Chondrocyte (in vitro differentiated cells): ENCODE data around the gene B4GALNT2. TPM values are rescaled to one million over a fixed set of nuclear protein-coding genes. Genes with fewer than 3 reads are reported as not detected.
"Not testable (repeated sequence)": the region's sequence is repeated elsewhere in the genome, so short reads cannot be mapped to it uniquely, and the experiment has no call there.

ENCODE experiments used
- DNase-seq: peaks from one replicate; pipeline ENCODE4 v3.0.0; 2021; ENCODE audit warnings: mixed read lengths, low spot score
- H3K27ac Mint-ChIP-seq: one replicate; pipeline ENCODE4 v1.8.0; 2021; ENCODE audit warnings: mild to moderate bottlenecking, moderate library complexity, mixed read lengths; ENCODE audit not compliant: unreplicated experiment
- H3K27me3 Mint-ChIP-seq: 2 replicates; pipeline ENCODE4 v1.8.0; 2021; ENCODE audit warnings: low read depth, mixed read lengths
- H3K36me3 Mint-ChIP-seq: 2 replicates; pipeline ENCODE4 v1.8.0; 2021; ENCODE audit warnings: low read depth, mixed read lengths
- H3K4me1 Mint-ChIP-seq: 2 replicates; pipeline ENCODE4 v1.8.0; 2021; ENCODE audit warnings: low read depth, mild to moderate bottlenecking, mixed read lengths
- H3K4me3 Mint-ChIP-seq: one replicate; pipeline ENCODE4 v1.8.0; 2021; ENCODE audit warnings: mild to moderate bottlenecking, moderate library complexity, mixed read lengths; ENCODE audit not compliant: unreplicated experiment
- H3K9me3 Mint-ChIP-seq: 2 replicates; pipeline ENCODE4 v1.8.0; 2021; ENCODE audit warnings: low read depth, mixed read lengths
- long read RNA-seq: library from polyadenylated mRNA; stranded (forward); transcript quantifications from one replicate; pipeline ENCODE4 v2.0.0, GENCODE V29; 2021
- total RNA-seq: library from RNA; stranded (reverse); gene quantifications from 3 replicates; pipeline ENCODE4 v1.2.1, GENCODE V29; 2021
- TF ChIP-seq, protein P1 (sequence below): fragments of 200-600 bp; sonication (generic); IDR thresholded peaks from 2 replicates; pipeline ENCODE4 v1.5.0; 2021; ENCODE audit warnings: antibody characterized with exemption, mild to moderate bottlenecking, moderate library complexity

B4GALNT2 gene, protein sequence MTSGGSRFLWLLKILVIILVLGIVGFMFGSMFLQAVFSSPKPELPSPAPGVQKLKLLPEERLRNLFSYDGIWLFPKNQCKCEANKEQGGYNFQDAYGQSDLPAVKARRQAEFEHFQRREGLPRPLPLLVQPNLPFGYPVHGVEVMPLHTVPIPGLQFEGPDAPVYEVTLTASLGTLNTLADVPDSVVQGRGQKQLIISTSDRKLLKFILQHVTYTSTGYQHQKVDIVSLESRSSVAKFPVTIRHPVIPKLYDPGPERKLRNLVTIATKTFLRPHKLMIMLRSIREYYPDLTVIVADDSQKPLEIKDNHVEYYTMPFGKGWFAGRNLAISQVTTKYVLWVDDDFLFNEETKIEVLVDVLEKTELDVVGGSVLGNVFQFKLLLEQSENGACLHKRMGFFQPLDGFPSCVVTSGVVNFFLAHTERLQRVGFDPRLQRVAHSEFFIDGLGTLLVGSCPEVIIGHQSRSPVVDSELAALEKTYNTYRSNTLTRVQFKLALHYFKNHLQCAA
- total RNA-seq = 0.07 TPM in 1 of 3 replicates, not detected in the others
- long read RNA-seq = 0 reads

DNA sequence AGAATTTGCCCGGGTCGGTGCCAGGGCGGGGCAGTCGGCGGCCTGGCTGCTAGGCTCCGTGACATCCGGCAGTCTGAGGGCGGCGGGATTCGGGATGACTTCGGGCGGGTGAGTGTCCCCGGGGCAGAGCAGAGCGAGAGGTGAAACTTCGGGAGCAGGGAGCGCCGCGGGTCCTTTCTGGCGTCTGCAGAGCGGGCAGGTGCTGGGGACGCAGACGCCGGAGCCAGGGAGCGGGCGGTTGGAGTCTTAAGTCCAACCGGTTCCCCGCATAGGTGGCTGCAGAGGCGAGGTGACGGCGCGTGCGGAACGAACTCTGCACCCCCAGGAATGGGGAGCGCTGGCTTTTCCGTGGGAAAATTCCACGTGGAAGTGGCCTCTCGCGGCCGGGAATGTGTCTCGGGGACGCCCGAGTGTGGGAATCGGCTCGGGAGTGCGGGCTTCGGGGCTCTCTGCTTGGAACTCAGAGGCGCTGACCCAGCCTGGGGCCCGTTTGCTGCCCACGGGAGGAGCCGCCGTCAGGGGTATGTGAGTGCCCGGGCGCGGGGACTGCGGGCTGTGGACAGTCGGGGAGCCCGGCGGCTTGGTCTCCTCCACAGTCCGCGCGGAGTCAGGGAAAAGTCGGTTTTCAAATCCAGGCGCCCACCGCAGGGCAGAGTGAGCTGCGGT, at the start of gene B4GALNT2:
TSS of gene B4GALNT2 (plus strand) at position 71 of the 666 bp plus-strand sequence. CDS start at position 95, 24 bp downstream.
- H3K36me3 Mint-ChIP-seq = peaks cover 17% of the 10 kb centered on the region
- TF ChIP-seq, protein P1, sequence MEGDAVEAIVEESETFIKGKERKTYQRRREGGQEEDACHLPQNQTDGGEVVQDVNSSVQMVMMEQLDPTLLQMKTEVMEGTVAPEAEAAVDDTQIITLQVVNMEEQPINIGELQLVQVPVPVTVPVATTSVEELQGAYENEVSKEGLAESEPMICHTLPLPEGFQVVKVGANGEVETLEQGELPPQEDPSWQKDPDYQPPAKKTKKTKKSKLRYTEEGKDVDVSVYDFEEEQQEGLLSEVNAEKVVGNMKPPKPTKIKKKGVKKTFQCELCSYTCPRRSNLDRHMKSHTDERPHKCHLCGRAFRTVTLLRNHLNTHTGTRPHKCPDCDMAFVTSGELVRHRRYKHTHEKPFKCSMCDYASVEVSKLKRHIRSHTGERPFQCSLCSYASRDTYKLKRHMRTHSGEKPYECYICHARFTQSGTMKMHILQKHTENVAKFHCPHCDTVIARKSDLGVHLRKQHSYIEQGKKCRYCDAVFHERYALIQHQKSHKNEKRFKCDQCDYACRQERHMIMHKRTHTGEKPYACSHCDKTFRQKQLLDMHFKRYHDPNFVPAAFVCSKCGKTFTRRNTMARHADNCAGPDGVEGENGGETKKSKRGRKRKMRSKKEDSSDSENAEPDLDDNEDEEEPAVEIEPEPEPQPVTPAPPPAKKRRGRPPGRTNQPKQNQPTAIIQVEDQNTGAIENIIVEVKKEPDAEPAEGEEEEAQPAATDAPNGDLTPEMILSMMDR = no peak
- peak within 1 kb of the TSS; percentile 69 for H3K4me3 Mint-ChIP-seq
- peaks cover 42% of the 10 kb centered on the region for H3K27me3 Mint-ChIP-seq
- H3K4me1 Mint-ChIP-seq = peaks cover 9% of the 10 kb centered on the region
- peak within 1 kb of the TSS; percentile 45 for H3K27ac Mint-ChIP-seq
- no peak for DNase-seq
- H3K9me3 Mint-ChIP-seq = peaks cover 21% of the 10 kb centered on the region

DNA sequence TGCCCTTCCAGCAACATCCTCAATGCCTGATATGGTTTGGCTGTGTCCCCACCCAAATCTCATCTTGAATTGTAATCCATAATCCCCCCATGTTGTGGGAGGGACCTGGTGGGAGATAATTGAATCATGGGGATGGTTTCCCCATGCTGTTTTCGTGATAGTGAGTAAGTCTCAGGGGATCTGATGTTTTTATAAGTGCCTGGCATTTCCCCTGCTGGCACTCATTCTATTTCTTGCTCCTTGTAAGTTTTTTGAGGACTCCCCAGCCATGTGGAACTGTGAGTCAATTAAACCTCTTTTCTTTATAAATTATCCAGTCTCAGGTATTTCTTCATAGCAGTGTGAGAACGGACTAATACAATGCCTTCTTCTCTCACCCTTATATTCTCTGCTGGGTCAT, 47.5 kb upstream of the B4GALNT2 start:
- H3K9me3 Mint-ChIP-seq, H3K4me1 Mint-ChIP-seq, H3K36me3 Mint-ChIP-seq, H3K4me3 Mint-ChIP-seq, H3K27ac Mint-ChIP-seq, DNase-seq: not testable (repeated sequence)
- peaks cover 14% of the 10 kb centered on the region for H3K27me3 Mint-ChIP-seq

DNA sequence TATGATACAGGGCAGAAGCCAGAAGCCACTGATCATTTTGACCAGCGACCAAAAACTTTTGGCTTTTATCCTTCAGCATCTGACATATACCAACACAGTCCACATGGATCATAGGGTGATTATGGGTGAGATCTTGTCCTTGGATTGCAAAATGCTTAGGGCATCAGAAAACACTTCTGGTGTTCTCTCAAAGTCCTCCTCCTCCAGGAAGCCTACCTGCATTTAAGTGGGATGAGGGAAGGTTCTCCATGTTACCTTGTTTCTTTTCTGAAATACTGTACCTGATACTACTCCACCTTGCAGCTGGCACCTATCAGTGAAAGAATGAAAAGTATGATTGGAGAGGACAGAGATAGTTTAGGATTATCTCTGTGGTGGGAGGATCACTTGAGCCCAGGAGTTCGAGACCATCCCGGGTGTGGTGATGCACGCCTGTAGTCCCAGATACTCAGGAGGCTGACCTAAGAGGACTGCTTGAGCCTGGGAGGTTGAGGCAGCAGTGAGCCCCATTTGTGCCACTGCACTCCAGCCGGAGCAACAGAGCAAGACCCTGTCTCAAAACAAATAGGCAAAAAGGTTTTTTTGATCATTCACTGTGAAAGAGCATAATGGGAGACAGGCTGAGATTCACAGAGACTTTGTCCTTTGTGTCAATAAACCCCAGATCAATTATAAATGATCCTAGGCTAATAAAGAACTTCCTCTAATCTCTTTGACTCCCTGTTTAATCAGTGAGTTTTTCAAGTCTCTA, 46.8 kb upstream of the B4GALNT2 start:
- DNase-seq = no peak
- TF ChIP-seq, protein P1 = no peak
- H3K4me1 Mint-ChIP-seq = peaks cover 9% of the 10 kb centered on the region
- H3K27ac Mint-ChIP-seq = no peak overlapping the region
- H3K4me3 Mint-ChIP-seq = no peak overlapping the region
- no peaks in the 10 kb centered on the region for H3K9me3 Mint-ChIP-seq
- H3K36me3 Mint-ChIP-seq = no peaks in the 10 kb centered on the region
- H3K27me3 Mint-ChIP-seq = peaks cover 14% of the 10 kb centered on the region

DNA sequence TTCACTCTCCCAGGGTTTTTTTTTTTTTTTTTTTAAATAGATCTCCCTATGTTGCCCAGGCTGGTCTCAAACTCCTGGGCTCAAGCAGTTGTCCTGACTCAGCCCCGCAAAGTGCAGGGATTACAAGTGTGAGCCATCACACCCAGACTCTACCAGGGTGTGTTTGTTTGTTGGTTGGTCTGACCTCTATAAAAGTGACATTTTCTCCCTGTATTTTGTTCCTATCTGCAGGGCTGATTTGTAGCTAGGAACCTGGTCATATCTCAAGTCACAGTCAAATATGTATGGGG, 46.3 kb upstream of the B4GALNT2 start:
- no peaks in the 10 kb centered on the region for H3K36me3 Mint-ChIP-seq
- H3K9me3 Mint-ChIP-seq = no peaks in the 10 kb centered on the region
- no peak for DNase-seq
- H3K4me3 Mint-ChIP-seq = no peak overlapping the region
- H3K27me3 Mint-ChIP-seq = peaks cover 10% of the 10 kb centered on the region
- H3K4me1 Mint-ChIP-seq = peaks cover 9% of the 10 kb centered on the region
- TF ChIP-seq, protein P1 = no peak
- no peak overlapping the region for H3K27ac Mint-ChIP-seq

DNA sequence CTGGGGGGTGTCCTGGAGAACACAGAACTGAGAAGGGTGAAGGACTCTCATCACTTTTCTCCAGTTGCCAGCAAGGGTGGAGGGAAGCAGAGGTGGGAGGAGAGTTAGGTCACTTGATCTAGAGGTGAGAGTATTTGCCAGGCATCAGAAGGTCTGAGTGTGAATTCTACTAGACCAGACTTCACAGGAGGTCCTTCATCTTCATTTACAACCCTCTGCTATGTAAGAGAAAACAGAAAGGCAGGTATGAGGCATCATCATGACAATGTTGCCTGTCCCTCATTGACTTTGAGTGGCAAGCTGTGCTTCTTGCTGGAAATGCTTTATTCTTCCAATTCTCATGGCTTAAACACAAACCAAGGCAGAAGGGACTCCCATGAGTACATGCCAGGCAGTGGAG, 45.9 kb upstream of the B4GALNT2 start:
- TF ChIP-seq, protein P1 = no peak
- Mint-ChIP-seq H3K9me3 (no peaks in the 10 kb centered on the region), H3K4me1 (peaks cover 9% of the 10 kb centered on the region), H3K27ac (no peak overlapping the region), H3K36me3 (no peaks in the 10 kb centered on the region), H3K4me3 (no peak overlapping the region), H3K27me3 (peaks cover 10% of the 10 kb centered on the region)
- no peak for DNase-seq
